ELF-1 (cell line): ENCODE results near the gene UBE2O.

Experiments used
- DNase-seq: peaks from one replicate; pipeline ENCODE4 v3.0.0-alpha.2; 2016; ENCODE audit warnings: low read depth, low spot score

Gene UBE2O

GRCh38 chr17:76485569-76485968 is 32.6 kb upstream of the UBE2O start:
- no peak for DNase-seq

DNA sequence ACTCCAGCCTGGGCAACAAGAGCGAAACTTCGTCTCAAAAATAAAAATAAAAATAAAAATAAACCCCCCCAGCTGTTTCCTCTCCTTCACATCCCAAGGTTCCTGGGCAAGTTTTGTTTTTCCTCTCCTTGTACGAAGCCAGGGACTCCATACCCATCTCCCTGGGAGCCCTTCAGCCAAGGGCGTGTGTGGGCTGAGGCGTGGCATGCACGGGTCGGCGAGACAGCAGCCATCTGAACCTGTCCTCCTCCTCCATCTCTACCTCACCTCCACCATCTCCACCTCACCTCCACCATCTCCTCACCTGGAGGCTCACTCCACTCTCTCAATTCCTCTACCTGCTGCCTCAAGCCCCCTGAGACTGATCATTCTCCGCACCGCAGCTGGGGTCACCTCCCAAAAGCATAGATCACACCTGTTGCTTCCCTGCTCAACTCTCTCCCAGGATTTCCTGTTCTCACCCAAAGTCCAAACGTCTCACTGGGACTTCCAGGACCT is 31.3 kb upstream of the UBE2O start:
- no peak for DNase-seq

- DNase-seq: no peak
Measured at GRCh38 chr17:76481071-76481655, 28.2 kb upstream of the UBE2O start.

DNA sequence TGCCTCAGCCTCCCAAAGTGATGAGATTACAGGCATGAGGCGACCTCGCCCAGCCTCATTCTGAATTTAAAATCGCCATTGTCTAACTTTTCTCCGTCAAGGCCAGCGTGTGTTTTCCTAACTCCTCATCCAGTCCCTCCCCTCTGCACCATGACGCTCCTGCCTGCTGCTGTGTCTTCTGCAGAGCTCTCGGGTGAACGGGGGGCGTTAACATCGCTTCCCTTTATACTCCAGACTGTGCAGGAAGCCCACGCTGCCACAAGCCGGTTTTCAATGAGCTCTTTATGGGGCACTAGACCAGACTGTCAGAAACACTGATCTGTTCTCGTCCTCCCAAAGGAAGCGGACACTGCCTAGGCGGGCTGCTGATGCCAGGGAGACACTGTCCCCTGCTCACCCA is 27.7 kb upstream of the UBE2O start:
- no peak for DNase-seq

DNA sequence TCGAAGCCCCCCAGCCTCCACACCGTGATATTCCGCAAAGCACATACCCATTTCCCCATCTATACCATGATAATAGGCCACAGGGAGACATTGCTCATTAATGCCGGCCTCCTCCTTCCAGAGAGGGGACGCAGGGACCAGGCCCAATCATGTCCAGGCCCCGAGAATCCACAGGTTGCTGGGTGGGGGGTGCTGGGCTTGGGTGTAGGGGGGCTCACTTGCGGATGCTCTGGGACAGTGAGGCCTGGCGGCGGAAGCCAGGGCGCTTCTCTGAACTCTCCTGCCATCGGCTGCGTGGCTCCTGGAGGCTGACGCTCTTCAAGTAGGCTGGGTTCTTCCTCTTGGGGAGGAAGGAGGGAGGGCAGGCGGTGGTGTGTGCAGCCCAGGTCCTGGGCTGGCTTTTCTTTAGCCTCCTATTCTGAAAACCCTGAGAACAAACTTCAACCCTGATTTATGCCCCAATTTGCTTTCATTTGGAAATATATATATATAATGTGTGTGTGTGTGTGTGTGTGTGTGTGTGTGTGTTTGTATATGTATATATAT is 26.6 kb upstream of the UBE2O start:
- DNase-seq: no peak

DNA sequence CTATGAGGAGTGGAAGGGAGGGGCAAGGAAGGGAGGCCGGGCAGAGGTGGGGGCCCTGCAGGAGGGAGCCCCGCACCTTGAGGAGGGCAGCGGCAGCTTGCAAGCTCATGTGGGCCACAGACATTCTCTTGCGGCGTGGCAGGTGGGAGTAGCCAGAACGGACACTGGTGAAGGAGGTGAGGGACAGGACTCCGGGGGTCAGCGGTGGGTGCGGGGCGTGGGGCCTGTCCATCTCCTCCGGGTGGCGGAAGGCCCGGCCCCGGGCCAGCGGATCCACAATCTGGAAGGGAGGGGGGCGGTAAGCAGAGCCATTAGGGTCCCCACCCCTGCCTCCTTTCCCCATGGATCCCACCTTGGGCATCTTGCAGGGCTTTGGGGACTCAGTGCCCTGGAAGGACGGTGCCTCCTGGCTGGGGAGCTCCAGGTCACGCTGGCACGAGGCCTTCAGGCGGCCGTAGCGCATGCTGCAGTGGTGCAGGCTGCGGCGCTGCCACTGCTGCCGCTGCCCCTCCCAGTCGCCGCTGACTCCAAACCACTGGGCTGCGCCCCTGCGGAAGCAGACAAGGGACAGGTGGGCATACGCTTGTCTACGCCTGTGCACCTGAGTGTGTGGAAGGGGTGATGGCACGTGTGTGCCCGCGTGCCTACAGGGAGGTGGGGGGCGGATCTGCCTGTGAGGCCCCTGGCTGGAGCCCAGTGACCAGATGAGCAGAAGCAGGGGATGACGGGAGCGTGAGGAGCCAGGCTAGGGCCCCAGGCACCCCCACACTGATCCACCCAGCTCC is 26.0 kb upstream of the UBE2O start:
- no peak for DNase-seq

GRCh38 chr17:76478097-76478496 is 25.1 kb upstream of the UBE2O start:
- no peak for DNase-seq

- DNase-seq: no peak
Measured at GRCh38 chr17:76477576-76477975, 24.6 kb upstream of the UBE2O start.

DNA sequence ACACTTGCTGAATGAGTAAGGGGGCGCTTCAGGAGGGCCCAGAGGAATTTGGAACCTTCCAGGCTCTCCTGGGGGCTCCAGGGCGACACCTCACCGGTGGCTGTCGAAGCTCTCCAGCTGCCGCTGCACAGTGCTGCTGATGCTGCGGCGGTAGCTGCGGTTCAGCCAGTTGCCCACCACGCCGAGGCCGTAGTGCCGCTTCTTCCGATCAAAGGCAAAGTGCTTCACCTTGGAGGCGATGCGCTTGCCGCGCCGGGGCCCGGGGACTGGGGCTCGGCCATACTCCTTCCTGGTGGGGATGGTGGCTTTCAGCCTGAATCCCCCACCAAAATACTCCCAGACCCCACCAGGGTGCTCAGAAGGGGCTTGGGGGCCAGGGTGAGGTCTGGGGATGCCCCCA is 23.8 kb upstream of the UBE2O start:
- no peak for DNase-seq

DNA sequence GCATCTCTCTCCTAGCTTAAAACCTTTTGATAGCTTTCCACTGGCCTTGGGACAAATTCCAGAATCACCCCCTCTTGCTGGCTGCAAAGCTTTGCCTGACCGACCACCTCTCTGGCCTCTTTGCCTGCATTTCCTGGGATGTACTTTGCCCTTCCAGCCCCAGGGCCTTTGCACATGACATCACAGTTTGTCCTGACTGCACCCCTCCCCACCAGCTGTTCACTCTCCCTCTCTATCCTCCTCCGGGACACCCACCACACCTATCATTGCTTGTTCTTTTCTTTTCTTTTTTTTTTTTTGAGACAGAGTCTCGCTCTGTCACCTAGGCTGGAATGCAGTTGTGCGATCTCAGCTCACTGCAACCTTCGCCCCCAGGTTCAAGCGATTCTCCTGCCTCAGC is 22.4 kb upstream of the UBE2O start:
- no peak for DNase-seq

DNA sequence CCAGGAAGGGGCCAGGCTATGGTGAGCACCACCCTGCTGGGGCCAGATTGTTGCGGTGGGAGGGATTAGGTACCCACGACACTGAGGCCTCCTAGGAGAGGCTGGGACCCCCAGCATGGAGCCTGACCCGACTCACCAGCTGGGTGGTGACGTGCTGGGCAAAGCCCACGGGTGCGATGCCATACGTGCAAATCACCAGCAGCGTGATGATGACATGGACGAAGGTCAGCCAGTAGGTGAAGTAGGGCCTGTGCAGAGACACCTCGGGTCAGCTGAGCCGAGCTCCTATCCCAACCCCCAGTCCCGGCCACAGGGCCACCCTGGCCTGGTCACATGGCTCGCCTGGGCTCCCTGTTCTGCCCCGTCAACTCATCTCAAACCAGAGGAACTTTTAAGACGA is 21.9 kb upstream of the UBE2O start:
- no peak for DNase-seq

DNA sequence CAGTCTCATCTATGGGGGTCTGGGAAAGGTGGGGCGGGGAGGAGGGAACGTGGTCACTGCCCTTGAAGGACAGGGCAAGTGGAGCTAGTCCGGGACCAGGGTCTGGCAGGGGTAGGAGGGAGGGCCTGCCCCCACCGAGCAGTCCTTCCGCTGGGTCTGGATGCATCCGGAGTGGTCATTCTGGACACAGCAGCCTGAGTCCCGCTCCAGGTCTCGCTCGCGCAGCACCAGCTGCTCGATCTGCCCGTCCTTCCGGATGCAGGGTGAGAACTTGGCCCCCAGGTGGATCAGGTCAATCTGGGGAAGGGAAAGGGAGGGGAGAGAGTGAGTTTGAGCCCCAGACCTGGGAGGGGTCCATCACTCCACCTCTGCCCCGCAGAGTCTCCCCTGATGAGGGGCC is 21.3 kb upstream of the UBE2O start:
- no peak for DNase-seq

- peak; percentile 76 for DNase-seq
Measured at GRCh38 chr17:76473541-76473985, 20.6 kb upstream of the UBE2O start.

- DNase-seq: no peak
Measured at GRCh38 chr17:76472726-76473125, 19.8 kb upstream of the UBE2O start.

DNA sequence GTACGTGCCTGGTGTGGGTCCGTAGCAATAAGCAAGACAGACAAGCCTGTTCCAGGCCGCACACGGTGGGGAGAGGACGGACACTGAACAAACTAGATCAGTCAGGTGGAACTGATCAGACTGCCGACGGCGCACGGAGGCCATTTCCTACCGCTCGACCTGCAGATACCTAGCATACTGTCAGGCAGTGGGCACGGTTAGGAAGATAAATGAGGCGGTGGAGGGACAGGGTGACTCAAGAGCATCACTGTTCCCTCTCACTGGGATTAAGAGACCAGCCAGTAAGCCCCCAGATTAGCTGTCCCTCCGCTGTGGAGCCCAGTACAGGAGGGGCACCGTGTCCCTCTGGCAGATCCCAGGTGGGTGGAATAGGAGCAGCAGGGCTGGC is 19.3 kb upstream of the UBE2O start:
- no peak for DNase-seq

- DNase-seq: no peak
Measured at GRCh38 chr17:76471498-76472257, 18.7 kb upstream of the UBE2O start.

DNA sequence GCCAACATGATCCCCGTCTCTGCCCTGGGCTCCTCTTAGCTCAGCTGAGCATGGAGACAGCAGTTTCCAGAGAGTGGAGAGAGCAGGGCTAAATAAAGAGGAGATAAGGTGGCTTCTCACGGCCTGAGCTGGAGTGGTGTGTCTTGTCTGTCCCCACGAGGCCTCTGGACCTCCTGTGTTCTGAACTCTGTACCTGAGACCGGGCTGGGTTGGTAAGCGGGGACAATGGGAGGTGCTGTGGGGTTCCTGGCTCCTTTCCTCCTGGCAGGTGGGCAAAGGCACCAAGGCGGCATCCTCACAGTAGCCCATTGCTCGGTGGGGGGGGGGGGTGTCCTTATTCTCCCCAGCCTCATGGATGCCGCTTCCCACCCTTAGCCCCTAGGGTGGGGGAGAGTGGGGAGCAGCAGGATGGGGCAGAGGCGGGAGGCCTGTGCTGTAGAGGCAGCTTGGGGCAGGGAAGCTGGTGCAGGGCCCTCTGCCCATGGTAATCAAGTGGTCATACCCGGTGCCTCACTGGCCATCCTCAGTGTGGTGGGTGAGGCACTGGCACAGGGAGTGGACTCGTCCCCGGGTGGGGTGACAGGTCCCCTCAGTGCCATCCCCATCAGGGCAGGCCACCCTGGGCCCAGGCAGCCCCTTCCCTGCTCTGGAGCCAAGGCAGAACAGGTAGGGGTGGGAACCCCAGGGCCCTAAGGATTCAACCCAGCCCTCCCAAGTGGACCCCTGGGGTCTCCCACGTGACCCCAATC is 17.2 kb upstream of the UBE2O start:
- DNase-seq: no peak

DNA sequence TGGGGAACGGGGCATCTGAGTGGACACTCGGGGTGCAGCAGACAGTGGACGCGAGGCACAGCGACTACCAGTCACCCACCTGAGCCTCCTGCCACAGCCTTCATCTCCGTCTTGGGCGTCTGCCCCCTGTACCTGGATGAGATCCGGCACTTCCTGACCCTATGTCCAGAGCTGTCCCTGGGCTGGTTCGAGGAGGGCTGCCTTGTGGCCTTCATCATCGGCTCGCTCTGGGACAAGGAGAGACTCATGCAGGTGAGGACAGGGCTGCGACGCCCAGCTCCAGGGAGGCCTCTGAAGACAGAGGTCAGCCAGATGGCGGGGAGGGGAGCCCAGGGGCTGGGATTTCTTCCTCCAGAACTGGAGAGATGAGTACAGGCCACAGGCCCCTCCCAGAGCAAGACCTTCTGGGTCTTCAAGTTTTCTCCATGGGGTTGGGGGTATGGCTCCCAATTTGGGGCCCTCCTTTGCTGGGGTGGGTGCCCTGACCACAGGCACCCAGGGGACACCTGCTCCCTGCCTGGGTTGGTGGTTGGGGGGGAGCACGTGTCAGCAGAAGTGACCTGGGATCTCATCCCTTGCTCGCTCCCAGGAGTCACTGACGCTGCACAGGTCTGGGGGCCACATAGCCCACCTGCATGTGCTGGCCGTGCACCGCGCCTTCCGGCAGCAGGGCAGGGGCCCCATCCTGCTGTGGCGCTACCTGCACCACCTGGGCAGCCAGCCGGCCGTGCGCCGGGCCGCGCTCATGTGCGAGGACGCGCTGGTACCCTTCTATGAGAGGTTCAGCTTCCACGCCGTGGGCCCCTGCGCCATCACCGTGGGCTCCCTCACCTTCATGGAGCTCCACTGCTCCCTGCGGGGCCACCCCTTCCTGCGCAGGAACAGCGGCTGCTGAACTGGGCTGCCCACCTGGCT is 16.4 kb upstream of the UBE2O start:
- DNase-seq: no peak

DNA sequence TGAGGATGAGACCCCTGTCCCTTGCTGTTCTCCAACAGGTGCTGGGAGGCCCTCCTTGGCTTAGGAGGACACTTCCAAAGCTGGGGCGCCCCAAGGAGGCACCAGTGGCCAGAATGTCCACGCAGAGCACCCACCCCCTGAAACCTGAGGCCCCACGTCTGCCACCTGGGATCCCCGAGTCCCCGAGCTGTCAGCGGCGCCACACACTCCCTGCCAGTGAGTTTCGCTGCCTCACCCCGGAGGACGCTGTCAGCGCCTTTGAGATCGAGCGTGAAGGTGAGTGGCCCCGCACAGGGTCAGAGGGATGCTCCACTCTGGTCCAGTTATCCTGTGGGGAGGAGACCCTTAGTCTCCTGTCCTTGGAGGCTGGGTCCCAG is 15.7 kb upstream of the UBE2O start:
- DNase-seq: no peak

DNA sequence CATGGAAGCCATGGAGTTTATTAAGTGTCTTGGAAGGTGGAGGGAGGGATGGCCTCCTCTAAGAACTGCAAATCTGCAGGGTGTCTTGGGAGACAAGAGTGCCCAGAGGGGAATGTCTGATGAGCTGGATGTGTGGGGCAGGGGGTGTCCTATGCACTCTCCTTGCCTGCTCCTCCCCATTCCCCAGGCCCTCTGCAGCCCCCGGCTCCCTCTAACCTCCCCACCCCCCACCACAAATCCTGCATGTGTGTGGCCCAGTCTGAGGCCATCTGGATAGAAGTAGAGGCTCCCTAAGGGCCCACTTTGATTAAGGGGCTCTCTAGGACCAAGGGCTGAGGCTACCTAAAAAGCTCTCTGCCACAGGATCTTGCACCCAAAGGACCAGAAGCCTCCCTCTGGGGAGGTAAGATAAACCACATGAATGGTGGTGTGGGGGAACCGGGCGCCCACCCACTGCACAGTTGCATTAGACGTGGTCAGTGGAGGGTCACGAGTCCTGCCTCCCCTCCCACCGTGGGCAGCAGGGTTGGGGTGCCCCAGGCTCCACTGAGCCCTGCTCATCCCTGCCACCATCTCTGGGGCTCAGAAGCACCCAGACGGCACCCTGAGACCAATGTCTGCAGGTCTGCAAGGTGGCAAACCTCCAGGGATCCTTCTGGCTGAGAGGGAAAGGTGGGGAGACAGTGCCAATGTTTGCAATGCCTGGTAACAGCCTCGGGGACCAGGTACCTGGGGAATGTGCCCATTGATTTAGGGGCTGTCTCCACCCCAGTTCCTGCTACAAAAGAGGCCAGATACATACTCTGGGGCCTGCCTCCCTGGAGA is 15.1 kb upstream of the UBE2O start:
- DNase-seq: no peak
